Midbrain (tissue), 1 donor: ENCODE data around the gene C15orf39.
A peak's percentile ranks its signal among the peaks of the same experiment; 100 is the strongest.
"Not testable (repeated sequence)": the region's sequence is repeated elsewhere in the genome, so short reads cannot be mapped to it uniquely, and the experiment has no call there.

Source experiments
- DNase-seq: peaks from one replicate; lab custom pipeline; 2025; lab: John Stamatoyannopoulos, UW

Gene C15orf39

DNA sequence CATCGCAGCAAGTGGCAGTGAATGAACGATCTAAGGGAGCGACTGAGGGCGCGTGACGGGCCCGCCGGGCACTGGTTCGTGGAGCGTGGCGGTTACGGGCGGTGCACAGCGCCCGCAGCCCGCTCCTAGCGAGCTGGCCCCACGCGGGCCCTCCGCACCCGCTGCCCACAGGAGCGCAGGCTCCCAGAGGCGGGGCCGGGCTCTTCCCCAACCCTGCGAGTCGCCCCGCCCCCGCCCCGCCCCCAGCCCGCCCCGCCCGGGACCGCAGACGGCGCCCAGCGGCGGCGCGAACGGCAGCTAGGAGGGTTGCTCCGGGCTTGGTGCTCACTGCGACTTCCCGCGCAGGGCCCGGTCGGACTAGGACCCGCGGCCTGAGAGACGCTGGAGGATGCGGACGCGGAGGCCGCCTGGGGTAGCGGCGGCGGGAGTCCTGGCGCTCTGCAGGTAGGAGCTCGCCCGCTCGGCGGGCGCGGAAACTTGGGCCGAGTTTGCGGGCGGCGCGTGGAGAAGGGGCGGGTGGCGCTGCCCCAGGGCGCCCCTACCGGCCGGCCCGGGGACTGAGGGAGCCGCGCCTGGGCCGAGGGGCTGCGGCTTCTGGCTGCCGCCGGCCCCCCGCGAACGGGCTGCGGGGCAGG, at the start of gene C15orf39:
Gene C15orf39, plus strand, starts transcription at position 267 of the 635 bp plus-strand sequence. CDS start 4,167 bp downstream, outside the sequence.
- DNase-seq = peak; percentile 76

DNA sequence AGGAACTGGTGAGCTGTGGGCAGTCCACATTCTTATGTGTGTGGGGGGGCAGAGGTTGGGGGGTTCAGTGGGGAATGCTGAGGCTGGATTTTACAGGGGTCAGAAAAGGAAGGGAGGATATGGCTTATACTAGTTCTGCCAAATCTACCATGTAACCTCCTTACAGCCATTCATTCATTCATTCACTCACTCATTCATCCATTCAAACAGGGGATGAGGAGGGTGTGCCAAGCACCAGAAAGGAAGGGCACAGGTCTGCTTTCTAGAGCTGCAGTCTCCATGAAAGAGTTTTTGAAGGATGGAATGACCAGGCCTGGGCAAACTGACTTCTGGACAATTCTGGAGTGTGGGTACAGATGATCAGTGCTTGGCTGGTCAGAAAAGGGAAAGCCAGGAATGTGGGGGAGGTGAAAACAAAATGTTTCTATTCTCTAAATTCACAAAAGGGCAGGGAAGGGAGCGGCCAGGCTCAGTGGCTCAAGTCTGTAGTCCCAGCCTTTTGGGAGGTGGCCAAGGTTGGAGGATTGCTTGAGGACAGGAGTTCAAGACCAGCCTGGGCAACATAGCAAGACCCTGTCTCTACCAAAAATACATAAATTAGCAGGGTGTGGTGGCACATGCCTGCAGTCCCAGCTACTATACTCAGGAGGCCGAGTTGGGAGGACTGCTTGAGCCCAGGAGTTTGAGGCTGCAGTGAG, 49.2 kb upstream of the C15orf39 start:
- no peak for DNase-seq

DNA sequence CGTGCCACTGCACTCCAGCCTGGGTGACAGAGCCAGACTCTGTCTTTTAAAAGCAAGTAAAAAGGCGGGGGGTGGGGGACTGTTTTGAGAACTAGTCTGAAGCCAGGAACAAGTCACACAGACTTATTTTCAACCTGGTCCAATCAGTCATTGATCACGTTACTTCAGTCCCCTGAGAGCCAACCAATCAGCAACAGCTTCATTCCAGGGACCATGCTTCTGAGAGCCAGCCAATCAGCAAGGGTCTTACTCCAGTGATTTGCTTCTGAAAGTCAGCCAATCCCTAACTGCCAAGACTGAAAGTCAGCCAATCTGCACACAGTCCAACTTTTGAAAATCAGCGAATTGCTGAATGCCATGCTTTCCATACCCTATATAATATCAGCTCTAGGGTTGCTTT, 48.6 kb upstream of the C15orf39 start:
- DNase-seq = peak; percentile 21

GRCh38 chr15:75153565-75154276, 48.0 kb upstream of the C15orf39 start:
- no peak for DNase-seq

- no peak for DNase-seq
Observed at GRCh38 chr15:75154461-75155062, 47.1 kb upstream of the C15orf39 start.

DNA sequence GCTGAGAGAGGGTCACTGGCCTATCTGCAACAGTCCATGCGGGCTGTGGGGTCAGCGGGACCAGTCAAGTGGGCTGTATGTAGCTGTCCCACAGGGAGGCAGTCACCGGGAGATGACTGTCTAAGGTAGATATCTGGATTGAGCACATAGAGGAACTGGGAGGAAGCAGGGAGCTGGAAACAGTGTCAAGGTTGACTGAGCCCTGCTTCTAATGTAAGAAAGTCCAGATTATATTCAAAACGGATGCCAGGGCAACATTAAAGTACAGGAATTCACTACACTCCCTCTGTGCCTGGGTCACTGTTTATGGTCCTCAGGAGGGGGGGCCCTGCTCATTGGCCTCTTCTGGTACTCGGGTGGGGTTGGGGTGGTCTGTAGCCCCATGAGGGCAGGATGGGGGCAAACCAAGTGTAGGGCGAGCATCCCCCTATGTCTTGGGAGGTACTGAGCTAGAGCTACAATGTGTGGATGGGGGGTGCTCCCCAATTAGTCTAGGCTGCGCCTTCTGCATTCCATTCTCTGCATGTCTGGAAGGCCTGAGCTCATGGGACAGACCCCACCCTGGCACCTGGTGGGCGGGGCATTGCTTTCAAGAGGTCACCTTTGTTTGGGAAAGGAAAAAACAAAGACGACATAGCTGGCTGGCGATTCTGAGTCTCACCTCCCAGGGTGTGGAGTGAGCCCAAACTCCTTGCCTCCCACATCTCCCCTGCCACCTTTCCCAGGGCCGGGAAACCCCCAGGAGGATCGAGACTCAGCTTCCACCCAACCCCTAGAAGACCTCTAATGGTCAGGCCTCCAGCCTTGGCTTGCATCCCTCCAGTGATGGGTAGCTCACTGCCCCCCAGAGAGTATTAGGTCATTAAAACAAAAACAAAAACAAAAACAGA, 45.1 kb upstream of the C15orf39 start:
- DNase-seq = no peak

- DNase-seq = no peak
Observed at GRCh38 chr15:75158402-75158801, 43.3 kb upstream of the C15orf39 start.

- no peak for DNase-seq
Observed at GRCh38 chr15:75159244-75159643, 42.4 kb upstream of the C15orf39 start.

DNA sequence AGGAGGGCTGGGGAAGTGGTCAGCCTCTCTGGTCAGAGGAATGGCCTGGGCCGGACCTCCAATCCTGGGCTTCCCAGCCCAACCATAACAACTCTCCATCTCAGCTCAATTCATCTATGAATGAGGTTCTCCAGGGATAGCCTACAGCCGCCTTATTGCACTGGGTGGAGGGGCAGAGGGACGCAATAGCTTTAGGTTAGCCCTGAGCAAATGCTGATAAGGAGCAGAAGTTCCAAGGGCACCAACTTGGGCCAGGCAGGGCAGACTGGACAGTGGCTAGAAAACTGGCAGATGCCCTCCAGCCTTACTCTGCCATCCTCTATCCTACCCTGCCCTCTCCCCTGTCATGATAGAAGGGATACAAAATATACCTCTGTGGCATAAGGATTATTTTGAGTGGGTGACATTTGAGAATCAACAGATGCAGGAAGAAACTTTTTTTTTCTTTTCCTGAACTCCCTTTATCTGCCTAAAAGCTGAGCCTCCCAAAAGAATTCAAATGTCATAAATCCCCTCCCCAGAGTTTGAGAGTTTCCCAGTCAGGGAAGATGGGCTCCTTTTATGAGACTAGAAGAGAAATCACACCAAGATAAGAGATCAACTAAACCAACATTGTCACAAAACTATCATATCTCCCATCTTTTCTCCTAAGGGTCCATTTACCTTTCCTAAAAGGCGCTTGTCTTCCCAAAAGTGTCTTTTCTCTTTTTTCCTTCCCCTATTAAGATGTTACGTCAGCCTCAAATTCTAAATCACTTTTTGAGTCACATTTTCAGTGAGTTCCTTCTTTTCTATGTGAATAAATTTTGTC, 40.4 kb upstream of the C15orf39 start:
- no peak for DNase-seq

GRCh38 chr15:75161917-75162414, 39.7 kb upstream of the C15orf39 start:
- no peak for DNase-seq

DNA sequence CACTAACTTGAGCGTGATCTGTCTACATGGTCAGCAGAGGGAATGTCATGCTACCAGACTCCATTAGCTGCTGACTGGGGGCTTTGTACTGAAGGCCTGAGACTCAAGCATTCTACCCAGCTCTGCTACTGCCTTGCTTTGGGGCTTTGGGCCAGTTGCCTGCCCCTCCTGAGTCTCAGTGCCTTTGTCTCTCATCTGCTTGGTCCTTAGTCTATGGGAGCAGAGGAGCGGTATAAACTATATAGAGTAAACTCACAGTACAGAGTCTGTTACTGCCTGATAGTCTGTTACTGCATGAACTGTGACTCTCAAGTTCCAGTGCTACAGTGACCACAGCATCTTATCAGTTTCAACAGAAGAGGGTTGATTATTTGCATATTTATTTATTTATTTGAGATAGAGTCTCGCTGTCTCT, 38.5 kb upstream of the C15orf39 start:
- no peak for DNase-seq

- no peak for DNase-seq
Observed at GRCh38 chr15:75164625-75165350, 36.9 kb upstream of the C15orf39 start.

- DNase-seq = not testable (repeated sequence)
Observed at GRCh38 chr15:75166489-75167063, 35.1 kb upstream of the C15orf39 start.

- DNase-seq = no peak
Observed at GRCh38 chr15:75167588-75168350, 33.9 kb upstream of the C15orf39 start.

DNA sequence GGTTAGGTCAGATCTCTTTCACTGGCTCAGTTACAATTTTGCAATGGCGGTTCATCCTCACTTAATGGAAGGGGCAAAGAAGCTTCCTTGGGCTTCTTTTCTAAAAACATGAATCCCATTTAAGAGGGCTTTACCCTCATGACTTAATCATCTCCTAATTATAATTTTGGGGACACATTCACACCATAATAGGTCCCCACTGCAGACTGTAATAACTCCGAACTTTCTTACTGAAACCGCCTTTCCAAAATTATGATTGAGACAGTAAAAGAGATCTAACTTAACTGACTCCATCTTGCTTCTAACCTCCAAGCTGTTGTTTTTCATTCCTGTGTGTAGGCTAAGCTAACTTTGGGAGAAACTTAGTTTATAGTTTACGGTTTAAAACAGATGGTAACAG, 33.3 kb upstream of the C15orf39 start:
- DNase-seq = no peak

- DNase-seq = no peak
Observed at GRCh38 chr15:75170203-75170602, 31.5 kb upstream of the C15orf39 start.

DNA sequence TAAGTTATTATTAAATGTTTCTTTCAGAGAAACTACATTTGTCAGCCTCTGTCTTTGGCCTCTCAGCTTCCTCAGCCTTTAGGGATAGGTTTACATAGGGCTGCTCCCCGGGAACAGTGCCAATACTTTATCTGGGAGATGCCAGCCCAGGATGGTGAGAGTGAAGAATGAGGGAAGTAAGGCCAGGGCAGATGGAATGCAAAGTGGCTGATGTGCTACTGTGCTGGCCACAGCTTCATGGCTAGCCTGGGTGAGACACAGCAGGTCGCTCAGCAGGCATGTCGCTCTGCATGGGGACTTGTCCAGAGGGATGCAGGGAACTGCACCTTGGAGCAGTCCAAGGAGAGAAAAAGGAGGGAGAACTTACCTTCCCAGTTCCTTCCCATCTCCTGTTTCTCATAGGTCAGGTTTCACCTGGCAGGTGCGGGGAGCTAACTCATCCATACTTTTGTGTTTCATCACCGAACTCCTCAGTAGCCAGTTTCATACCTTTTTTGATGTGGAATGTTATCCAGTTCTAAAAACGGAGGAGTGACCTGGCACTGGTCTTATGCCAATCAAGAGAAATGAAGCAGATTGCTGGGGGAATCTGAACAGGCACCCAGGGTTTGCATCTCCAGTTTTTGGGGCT, 30.9 kb upstream of the C15orf39 start:
- no peak for DNase-seq

DNA sequence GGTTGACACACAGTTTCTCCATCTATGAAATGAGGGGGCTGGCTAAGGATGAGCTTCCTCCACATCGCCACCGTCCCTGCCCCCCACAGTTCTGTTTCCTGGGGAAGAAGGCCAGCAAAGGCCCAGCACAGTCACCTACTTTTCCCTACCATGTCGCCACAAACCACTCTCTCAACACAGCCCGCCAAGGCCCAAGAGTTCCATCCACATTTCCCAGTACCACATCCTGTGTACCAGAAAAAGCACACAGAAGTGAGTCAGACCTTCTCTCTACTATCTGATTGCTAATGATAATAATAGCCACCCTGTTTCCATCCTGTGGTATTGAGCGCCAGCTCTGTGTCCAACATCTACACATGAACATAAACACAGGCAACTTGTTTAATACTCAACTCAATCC, 30.3 kb upstream of the C15orf39 start:
- no peak for DNase-seq
